Measurements from ENCODE around the gene LPAR1.
"Not testable (repeated sequence)": the region's sequence is repeated elsewhere in the genome, so short reads cannot be mapped to it uniquely, and the experiment has no call there.

The LPAR1 gene

GRCh38 chr9:110872920-110873319, 165.3 kb downstream of the LPAR1 start:
- DNase-seq (ENCODE audit: low spot score) = no peak

- no peak for DNase-seq (ENCODE audit: low spot score)
Measured at GRCh38 chr9:110871736-110872135, 166.5 kb downstream of the LPAR1 start.

- DNase-seq (ENCODE audit: low spot score) = no peak
Measured at GRCh38 chr9:110869931-110870330, 168.3 kb downstream of the LPAR1 start.

- DNase-seq (ENCODE audit: low spot score) = no peak
Measured at GRCh38 chr9:110864011-110864410, 174.3 kb downstream of the LPAR1 start.

- DNase-seq (ENCODE audit: low spot score) = not testable (repeated sequence)
Measured at GRCh38 chr9:110861370-110862110, 176.7 kb downstream of the LPAR1 start.

GRCh38 chr9:110856772-110857171, 181.5 kb downstream of the LPAR1 start:
- DNase-seq (ENCODE audit: low spot score) = no peak

GRCh38 chr9:110850401-110851135, 187.7 kb downstream of the LPAR1 start:
- no peak for DNase-seq (ENCODE audit: low spot score)

GRCh38 chr9:110847671-110848070, 190.6 kb downstream of the LPAR1 start:
- no peak for DNase-seq (ENCODE audit: low spot score)

- DNase-seq (ENCODE audit: low spot score) = no peak
Measured at GRCh38 chr9:110846215-110846614, 192.1 kb downstream of the LPAR1 start.

- no peak for DNase-seq (ENCODE audit: low spot score)
Measured at GRCh38 chr9:110844121-110844520, 194.1 kb downstream of the LPAR1 start.

GRCh38 chr9:110842986-110843385, 195.3 kb downstream of the LPAR1 start:
- no peak for DNase-seq (ENCODE audit: low spot score)

- no peak for DNase-seq (ENCODE audit: low spot score)
Measured at GRCh38 chr9:110842169-110842568, 196.1 kb downstream of the LPAR1 start.

GRCh38 chr9:110837401-110838005, 200.8 kb downstream of the LPAR1 start:
- DNase-seq (ENCODE audit: low spot score) = no peak

- DNase-seq (ENCODE audit: low spot score) = no peak
Measured at GRCh38 chr9:110835859-110836271, 202.4 kb downstream of the LPAR1 start.

GRCh38 chr9:110835404-110835803, 202.9 kb downstream of the LPAR1 start:
- DNase-seq (ENCODE audit: low spot score) = no peak

- DNase-seq (ENCODE audit: low spot score) = no peak
Measured at GRCh38 chr9:110832926-110833325, 205.3 kb downstream of the LPAR1 start.

- DNase-seq (ENCODE audit: low spot score) = no peak
Measured at GRCh38 chr9:110830495-110830894, 207.8 kb downstream of the LPAR1 start.

- no peak for DNase-seq (ENCODE audit: low spot score)
Measured at GRCh38 chr9:110828264-110828663, 210.0 kb downstream of the LPAR1 start.

- not testable (repeated sequence) for DNase-seq (ENCODE audit: low spot score)
Measured at GRCh38 chr9:110826400-110826799, 211.9 kb downstream of the LPAR1 start.

GRCh38 chr9:110825950-110826349, 212.3 kb downstream of the LPAR1 start:
- no peak for DNase-seq (ENCODE audit: low spot score)

- DNase-seq (ENCODE audit: low spot score) = not testable (repeated sequence)
Measured at GRCh38 chr9:110825129-110825528, 213.1 kb downstream of the LPAR1 start.
